CD1c-positive myeloid dendritic cell (primary cell): ENCODE measurements around the gene YBX1.
"Not testable (repeated sequence)": the region's sequence is repeated elsewhere in the genome, so short reads cannot be mapped to it uniquely, and the experiment has no call there.

ENCODE experiments used
- DNase-seq: peaks from one replicate; pipeline ENCODE4 v3.0.0-alpha.2; 2016; ENCODE audit errors: extremely low spot score

The YBX1 gene

DNA sequence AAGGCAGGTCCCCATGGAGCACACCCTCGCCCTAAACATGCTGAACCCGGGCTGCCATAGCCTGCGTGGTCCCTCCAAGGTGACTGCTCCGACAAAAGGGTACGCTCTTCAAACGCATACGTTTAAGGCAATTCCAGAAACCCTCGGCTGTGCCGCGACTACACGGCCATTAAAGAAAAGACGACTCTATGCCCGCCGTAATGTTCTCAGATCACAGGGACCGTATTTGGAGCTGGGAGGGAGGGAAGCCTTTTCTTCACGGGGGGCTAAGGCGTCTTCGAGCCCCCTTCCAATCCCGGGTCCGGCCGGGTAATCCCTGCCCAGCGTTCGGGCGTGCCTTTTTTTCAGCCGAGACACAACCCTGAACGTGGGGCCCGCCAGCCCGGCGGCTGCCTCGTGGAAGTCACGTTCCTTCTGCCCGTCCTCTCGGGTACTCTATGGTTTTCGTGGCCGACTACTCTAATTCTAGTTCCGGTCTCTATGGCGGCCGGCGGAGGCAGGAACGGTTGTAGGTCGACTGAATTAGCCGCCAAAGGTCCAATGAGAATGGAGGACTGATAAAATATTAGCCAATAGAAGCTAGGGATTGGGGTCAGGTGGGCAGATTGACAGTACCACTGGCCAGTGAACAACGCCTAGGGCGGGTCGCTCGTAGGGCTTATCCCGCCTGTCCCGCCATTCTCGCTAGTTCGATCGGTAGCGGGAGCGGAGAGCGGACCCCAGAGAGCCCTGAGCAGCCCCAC, at the start of gene YBX1:
TSS of gene YBX1 (plus strand) at position 678 of the 743 bp plus-strand sequence. CDS start 148 bp downstream, outside the sequence.
- DNase-seq = peak; percentile 99

- no peak for DNase-seq
Observed at GRCh38 chr1:42639116-42639515, 43.1 kb upstream of the YBX1 start.

DNA sequence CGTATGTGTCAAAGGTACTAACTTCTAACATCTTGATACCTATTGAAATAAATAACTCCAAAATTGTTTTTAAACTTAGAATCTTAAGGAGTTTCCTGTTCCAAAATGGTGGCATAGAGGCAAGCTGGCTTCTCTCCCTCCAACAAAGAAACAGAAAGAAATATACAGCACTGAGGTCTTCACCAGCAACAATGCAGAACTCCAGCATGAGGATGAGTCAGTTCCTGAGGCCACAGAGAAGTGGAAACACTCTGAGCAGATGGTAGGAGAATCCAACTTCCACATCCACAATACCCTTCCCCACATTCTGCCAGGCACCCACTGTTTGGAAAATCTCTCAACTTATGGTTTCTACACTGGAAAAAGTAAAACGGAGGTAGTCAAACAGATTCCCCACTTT, 36.2 kb upstream of the YBX1 start:
- peak; percentile 11 for DNase-seq

DNA sequence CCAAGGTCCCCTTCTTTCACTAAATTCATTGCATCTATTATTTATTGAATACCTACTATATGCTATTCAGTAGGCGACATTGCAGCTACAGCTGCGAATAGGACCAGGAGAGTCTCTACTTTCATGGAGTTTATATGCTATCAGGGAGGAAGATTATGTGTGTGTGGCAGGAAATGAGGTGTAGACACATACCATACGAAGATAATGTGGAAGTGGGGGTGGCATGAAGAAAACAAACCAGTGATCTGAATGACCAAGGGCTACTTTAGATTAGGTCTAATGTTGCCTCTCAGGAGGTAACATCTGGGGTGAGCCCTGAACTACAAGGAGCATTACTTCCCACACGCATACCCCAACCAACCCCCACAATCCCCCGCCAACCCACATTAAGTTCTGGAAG, 25.0 kb upstream of the YBX1 start:
- no peak for DNase-seq

DNA sequence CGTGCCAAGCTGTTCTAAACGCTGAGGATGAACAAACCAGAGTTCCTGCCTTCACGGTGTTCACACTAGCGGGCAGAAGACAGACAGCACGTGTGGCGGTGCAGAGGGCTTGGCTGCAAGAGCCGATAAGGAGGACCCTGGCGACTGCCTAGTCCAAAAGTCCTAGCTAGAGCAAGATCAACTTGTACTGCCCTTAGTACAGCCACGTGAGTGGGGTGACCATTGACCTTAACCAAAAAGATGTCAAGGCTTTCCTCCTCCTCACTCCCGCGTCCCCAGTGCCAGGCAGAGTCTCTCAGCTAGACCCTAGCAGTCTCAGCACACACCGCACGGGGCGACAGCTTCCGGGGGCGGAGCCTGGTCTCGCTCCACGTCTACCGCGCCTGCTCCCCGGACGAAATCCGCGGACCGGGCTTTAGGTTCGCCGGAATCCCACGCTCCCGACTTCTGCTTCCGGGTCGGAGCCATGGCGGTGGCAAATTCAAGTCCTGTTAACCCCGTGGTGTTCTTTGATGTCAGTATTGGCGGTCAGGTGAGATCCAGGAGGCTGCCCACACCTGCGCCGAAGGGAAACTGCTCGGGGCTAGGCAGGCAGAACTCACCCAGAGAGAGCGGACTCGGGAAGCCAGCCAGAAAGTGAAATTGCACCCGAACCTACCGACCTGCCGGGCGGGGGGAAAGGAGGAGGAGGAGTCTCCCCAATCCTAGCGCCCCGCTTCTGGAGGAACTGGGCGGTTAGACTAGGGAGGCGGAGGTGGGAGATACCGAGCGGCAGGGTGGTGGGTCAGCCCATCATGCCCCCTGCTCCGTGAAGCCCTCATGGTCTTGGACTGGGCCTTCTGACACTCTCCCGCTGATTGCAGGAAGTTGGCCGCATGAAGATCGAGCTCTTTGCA, 24.0 kb upstream of the YBX1 start, which contains the start of gene PPIH:
TSS of gene PPIH (plus strand) at position 443 of the 896 bp plus-strand sequence. CDS start at position 467, 24 bp downstream.
- DNase-seq = peak; percentile 97

DNA sequence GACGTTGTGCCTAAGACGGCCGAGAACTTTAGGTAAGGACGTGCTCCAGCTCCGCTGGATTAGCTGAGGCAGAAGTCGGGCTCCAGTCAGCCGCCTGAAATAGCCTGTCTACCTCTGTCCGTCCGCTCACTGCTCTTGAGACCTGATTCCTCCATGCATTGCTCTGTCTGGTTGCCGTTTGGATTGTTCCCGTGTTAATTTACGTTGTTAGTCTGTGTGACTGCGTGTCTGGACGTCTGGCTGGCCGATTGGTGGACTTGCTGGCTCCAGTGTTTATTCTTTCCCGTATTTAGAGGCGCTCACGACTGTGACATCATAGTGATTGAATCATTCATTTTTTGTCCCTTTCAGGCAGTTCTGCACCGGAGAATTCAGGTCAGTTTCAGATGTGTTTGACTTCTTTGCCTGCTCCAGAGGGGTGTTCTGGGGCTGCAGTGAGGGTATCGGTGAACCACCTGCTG, 23.3 kb upstream of the YBX1 start:
- no peak for DNase-seq

DNA sequence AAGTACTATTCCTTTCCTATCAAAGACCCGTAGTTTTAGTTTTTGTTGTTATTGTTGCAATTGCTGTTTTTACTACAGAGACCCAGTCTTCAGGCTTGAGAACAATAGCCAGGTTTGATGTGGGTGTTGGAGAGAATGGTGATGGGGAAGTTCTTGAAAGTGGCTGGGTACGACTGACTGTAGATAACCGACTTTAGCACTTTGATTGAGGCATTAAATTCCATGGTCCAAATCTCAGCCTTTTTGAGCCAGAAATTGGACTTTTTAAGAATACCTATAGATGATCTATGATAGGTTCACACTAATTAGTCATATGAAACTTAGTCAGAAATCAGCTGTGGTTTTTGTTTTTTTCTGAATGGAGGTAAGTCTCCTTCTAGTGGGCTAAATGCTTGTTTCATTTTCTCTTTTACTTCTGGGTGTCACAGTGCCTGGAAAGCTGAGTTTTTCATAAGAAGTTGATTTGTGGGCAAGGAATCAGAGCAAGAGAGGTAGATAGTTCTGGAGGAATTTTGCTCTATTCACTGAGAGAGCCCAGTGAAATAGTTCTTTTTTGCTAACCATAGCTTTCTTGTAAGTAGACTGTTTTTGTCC, 21.2 kb upstream of the YBX1 start:
- no peak for DNase-seq

DNA sequence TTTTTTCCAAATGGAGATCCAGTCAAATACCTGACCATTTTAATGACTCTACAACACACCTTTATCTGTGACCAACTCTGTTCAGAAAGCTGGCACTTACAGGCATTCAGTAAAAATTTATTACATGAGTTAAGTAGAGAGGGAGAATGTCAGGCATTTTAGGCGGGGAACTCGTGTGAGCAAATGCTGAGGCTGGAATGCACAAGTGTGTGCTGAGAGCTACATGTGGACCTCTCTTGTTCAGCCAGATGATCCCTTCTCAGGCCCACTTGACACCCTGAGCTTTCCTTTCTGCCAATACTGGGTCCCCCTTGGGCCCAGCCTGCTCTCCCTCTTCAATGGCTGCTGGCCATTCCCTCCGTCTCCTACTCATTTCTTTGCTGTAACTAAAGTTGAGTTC, 12.3 kb upstream of the YBX1 start:
- DNase-seq = no peak

DNA sequence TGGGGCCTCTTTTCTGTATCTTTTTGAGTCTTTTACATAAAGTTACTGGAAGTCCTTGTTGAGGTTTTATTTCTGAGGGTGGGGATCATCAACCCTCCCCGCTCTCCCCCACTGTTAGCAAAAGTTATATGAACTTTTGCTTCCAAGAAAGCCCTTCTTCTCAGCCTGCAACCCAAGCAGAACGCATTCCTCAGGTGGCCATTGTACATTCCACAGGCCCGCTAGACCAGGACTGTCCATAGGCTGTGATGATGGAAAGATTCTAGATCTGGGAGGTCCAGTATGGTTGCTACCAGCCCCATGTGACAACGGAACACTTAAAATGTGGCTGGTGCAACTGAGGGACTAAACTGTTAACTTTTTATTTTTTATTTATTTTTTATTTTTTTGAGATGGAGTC, 11.8 kb upstream of the YBX1 start:
- no peak for DNase-seq

DNA sequence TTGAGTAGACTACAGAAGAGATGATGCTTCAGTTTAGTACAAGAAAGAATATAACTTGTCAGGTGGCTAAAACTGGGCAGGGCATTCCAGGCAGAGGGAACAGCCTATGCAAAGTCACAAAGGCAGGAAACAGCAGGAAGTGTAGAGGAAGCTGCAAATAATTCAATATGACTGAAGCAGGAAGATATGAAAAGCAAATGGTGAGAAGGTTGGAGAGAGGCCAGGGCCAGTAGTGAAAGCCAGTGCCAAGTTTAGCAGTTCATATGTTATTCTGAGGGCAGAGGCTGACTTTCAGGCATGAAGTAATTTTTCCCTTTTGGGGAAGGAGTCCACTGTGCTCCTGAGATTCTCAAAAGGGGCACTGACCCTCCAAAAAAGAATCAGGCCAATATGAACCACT, 8.0 kb upstream of the YBX1 start:
- no peak for DNase-seq

GRCh38 chr1:42674682-42675081, 7.5 kb upstream of the YBX1 start:
- no peak for DNase-seq

DNA sequence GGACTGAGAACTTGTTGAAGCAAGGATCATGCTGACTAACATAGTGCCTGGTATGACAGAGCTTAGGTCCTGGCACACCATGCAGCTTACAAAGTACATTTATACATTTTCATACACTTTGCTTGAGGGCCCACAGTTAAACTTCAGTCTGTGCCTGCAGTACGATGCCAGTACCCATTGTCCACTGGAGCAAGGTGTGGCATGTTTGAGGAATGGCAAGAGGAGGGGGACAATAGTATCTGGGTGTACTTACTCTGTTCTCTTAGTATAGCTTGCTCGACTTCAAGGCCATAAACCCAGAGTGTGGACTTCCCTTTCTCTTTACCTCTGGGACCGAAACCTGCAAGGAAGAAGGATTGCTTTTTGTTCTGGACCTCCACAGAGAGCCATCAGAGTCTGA, 6.8 kb upstream of the YBX1 start:
- no peak for DNase-seq

DNA sequence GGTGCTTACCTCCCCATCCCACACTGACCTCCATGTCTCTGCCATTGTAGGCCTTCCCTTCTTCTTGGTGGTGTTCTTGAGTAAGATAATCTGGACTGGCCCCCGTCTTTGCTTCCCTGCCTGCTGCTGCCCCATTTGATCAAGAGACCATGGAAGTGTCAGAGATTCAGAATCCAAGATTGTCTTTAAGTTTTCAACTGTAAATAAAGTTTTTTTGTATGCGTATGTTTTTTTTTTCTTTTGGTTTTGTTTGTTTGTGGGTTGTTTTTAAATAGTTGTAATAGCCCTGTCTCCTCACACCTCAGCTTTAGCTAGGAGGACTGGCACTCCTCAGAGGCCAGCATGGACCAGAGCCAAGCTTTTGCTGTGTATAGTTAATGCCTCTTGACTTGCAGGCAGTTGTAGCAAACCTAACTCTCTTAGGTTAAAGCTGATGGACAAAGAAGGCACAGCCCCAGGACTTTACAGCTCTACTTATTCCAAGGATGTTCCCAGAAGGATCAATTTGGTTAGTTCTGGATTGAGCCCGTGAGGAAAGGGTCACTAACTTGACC, 5.6 kb upstream of the YBX1 start:
- DNase-seq = no peak

GRCh38 chr1:42679364-42679983, 2.7 kb upstream of the YBX1 start:
- DNase-seq = no peak

GRCh38 chr1:42680055-42680454, 2.2 kb upstream of the YBX1 start:
- no peak for DNase-seq

DNA sequence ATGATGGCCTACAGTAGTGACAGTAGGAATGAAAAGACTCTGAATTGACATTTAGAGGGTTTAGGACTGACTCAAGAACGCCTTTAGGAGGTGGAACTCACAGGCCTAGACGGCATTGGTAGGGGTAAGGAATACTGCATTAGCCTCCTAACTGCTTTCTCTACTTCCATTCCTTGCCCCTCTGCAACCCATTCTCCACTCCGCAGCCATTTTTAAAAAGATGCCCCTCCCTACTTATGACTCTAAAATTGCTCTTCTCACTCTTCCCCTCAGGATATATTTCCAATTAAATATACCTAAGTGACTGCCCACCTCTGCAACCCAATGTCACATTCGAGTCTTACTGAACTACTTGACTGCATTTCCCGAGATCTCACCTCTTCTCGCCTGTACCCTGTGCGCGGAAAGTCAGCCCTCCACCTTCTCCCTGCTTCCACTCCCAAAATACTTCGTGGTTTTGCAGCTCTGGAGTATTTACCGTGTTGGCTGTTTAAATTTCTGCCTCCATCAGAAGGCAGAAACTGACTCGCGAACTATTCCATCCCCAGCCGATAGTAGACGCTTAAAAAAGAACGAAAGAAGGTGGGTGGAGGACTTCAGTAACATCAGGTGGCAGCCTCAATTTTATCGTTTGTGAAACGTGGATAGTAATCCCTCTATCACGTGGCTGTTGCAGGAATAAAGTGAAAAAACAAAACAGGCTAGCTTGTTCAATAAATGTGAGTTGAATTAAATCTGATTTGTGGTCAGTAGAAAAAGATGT, 1.1 kb upstream of the YBX1 start:
- no peak for DNase-seq

GRCh38 chr1:42682484-42682738, 193 bp downstream of the YBX1 start:
- not testable (repeated sequence) for DNase-seq

DNA sequence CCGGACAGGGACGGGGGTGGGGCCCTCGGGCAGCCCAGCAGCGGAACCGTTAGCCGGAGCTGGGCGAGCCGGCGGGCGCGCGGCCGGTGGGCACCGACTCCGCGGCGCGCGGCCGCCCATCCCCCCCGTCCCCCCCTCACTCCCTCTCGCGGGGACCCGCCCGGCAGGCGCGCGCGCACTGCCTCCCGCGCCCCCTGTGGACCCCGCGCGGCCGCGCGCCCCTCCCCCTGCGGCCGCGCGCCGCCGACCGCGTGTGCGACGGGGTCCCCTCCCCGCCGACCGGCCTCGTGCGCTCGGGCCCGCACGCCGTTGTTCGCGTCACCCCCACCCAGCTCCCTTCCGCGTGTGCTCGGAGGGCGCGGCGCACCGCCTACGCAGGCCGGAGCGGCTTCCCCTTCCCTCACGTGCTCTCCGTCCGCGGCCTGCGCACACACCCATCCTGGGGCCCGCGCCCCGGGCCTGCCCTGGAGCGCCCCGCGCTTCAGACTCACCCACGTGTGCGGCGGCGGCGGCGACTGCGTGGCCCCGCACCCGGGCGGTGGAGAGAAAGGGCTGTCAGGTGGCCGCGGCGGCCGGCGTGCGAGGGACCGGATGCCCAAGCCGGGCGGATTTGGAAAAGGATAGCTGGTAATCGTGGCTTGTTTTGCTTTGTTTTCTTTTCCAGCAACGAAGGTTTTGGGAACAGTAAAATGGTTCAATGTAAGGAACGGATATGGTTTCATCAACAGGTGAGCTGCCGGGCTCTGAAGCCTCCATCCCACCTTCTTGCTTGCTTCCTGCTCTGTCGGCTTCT, 717 bp downstream of the YBX1 start:
- peak; percentile 95 for DNase-seq

DNA sequence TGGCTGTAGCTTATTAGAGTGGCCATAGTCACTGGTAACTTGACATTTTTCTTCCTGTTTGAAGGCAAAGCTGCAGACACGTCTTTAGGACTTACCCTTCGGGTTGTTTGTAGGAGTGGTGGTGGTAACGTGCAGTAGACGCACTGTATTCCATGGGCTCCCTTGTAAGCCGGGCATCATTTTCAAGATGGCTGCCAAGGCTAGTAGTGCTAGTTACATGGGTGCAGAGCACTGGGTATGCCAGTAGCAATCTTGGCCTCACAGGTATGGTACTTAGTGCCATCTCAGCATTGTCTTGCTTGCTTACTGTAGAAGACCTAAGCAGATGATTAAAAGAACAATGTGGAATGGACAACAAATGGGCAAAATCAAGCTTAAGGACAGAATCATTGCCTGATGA, 1.9 kb downstream of the YBX1 start:
- DNase-seq = no peak

DNA sequence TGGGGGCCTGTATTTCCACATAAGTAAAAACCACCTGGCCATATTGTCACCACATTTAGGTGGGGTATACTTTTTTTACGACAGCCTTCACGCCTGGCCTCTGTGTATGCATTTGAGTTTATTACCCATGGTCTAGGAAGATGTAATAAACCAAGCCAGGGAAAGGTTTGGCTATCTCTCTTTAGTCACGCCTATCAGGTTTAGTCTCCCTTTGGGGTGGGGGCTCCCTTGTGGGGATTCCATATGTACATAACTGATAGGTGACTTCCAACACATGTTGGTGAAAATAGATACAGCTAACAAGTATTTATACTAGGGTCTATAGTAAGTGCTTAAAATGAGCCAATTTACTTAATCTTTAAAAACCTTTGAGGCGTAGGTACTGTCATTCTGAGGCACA, 4.2 kb downstream of the YBX1 start:
- no peak for DNase-seq
